Daoy (cell line): Measurements from ENCODE around the gene RPN2. TPM values are rescaled to one million over a fixed set of nuclear protein-coding genes. Genes with fewer than 3 reads are reported as not detected.
A peak's percentile ranks its signal among the peaks of the same experiment; 100 is the strongest.
"Not testable (repeated sequence)": the region's sequence is repeated elsewhere in the genome, so short reads cannot be mapped to it uniquely, and the experiment has no call there.

Experiments used
- DNase-seq: peaks from one replicate; pipeline ENCODE4 v3.0.0-alpha.2; 2015; ENCODE audit warnings: low read depth
- total RNA-seq: library from RNA; depleted of rRNA; stranded (reverse); fragments of >200 nt; shearing (Covaris generic); gene quantifications from 2 replicates; pipeline ENCODE4 v1.2.3, GENCODE V29; 2014; rRNA removed

The RPN2 gene
- total RNA-seq = 187 and 191 TPM in 2 replicates

- peak; percentile 97 for DNase-seq
These were observed at the start of gene RPN2, which contains the start of gene MROH8 for GRCh38 chr20:37178839-37179682. RPN2 (plus strand) TSS chr20:37179330; CDS start chr20:37179357, 27 bp downstream. MROH8 (minus strand) TSS chr20:37179548.

GRCh38 chr20:37131486-37131885, 47.6 kb upstream of the RPN2 start:
- no peak for DNase-seq

- DNase-seq = no peak
These were observed 45.2 kb upstream of the RPN2 start for GRCh38 chr20:37133952-37134351.

- DNase-seq = no peak
These were observed 41.6 kb upstream of the RPN2 start for GRCh38 chr20:37137547-37137946.

- no peak for DNase-seq
These were observed 36.4 kb upstream of the RPN2 start for GRCh38 chr20:37142708-37143107.

- no peak for DNase-seq
These were observed 34.2 kb upstream of the RPN2 start for GRCh38 chr20:37144856-37145404.

- no peak for DNase-seq
These were observed 31.9 kb upstream of the RPN2 start for GRCh38 chr20:37147250-37147649.

GRCh38 chr20:37150864-37151263, 28.3 kb upstream of the RPN2 start:
- DNase-seq = not testable (repeated sequence)

- DNase-seq = no peak
These were observed 27.6 kb upstream of the RPN2 start for GRCh38 chr20:37151529-37151928.

GRCh38 chr20:37152284-37152683, 26.8 kb upstream of the RPN2 start:
- no peak for DNase-seq

GRCh38 chr20:37154684-37155298, 24.3 kb upstream of the RPN2 start:
- DNase-seq = no peak

GRCh38 chr20:37155987-37156386, 23.1 kb upstream of the RPN2 start:
- DNase-seq = no peak

GRCh38 chr20:37158248-37158647, 20.9 kb upstream of the RPN2 start:
- no peak for DNase-seq

GRCh38 chr20:37160683-37161082, 18.4 kb upstream of the RPN2 start:
- DNase-seq = no peak

GRCh38 chr20:37161830-37162549, 17.1 kb upstream of the RPN2 start:
- DNase-seq = peak; percentile 4

- no peak for DNase-seq
These were observed 16.5 kb upstream of the RPN2 start for GRCh38 chr20:37162646-37163045.

- DNase-seq = no peak
These were observed 15.1 kb upstream of the RPN2 start for GRCh38 chr20:37163832-37164554.

GRCh38 chr20:37165031-37165430, 14.1 kb upstream of the RPN2 start:
- DNase-seq = no peak

- DNase-seq = peak; percentile 18
These were observed 12.3 kb upstream of the RPN2 start for GRCh38 chr20:37166867-37167266.

GRCh38 chr20:37172836-37173235, 6.3 kb upstream of the RPN2 start:
- DNase-seq = no peak
